Metanephros (tissue), 1 donor: Measurements from ENCODE around the gene SRF. TPM values are rescaled to one million over a fixed set of nuclear protein-coding genes. Genes with fewer than 3 reads are reported as not detected.

Source experiments
- total RNA-seq: library from RNA; depleted of rRNA; stranded (reverse); fragments of >200 nt; gene quantifications from one replicate; pipeline ENCODE4 v1.2.3, GENCODE V29; 2014

Gene SRF
- 25.5 TPM for total RNA-seq

GRCh38 chr6:43170931-43171706 lies at the start of gene SRF:
TSS of gene SRF (plus strand) at chr6:43171269. CDS start at chr6:43171657, 388 bp downstream.

GRCh38 chr6:43181942-43182860 lies 11.1 kb downstream of the SRF start, which contains the start of gene CUL9:
TSS of gene CUL9 (plus strand) at chr6:43182196. CDS start at chr6:43184311, 2,115 bp downstream.

GRCh38 chr6:43228951-43229802 lies 58.1 kb downstream of the SRF start, which contains the start of gene DNPH1:
TSS of gene DNPH1 (minus strand) at chr6:43229481. CDS start at chr6:43229456, 25 bp downstream.

Other genes with a start within 250 kb of the SRF start
- gene CNPY3, start 241.8 kb upstream of the SRF start, total RNA-seq, result 41.0 TPM
- 0.76 TPM for gene GNMT, start 210.5 kb upstream of the SRF start, total RNA-seq
- gene PEX6, start 192.1 kb upstream of the SRF start, total RNA-seq, result 30.1 TPM
- 37.3 TPM for gene PPP2R5D, start 186.7 kb upstream of the SRF start, total RNA-seq
- gene MEA1, start 157.3 kb upstream of the SRF start, total RNA-seq, result 51.4 TPM
- 119 TPM for gene KLHDC3, start 157.0 kb upstream of the SRF start, total RNA-seq
- gene RRP36, start 149.6 kb upstream of the SRF start, total RNA-seq, result 34.7 TPM
- gene CUL7, start 117.4 kb upstream of the SRF start, total RNA-seq, result 40.5 TPM
- gene MRPL2, start 111.8 kb upstream of the SRF start, total RNA-seq, result 23.5 TPM
- gene KLC4, start 111.6 kb upstream of the SRF start, total RNA-seq, result 43.6 TPM
- 252 TPM for gene PTK7, start 95.0 kb upstream of the SRF start, total RNA-seq
- gene CUL9, start 10.9 kb downstream of the SRF start, total RNA-seq, result 46.2 TPM
- gene DNPH1, start 58.2 kb downstream of the SRF start, total RNA-seq, result 64.1 TPM
- 0.29 TPM for gene TTBK1, start 72.2 kb downstream of the SRF start, total RNA-seq
- gene SLC22A7, start 127.0 kb downstream of the SRF start, total RNA-seq, result 0.18 TPM
- gene CRIP3, start 137.6 kb downstream of the SRF start, total RNA-seq, result 2.6 TPM
- 15.3 TPM for gene ZNF318, start 198.4 kb downstream of the SRF start, total RNA-seq